ENCODE results near the gene REN.

REN gene

DNA sequence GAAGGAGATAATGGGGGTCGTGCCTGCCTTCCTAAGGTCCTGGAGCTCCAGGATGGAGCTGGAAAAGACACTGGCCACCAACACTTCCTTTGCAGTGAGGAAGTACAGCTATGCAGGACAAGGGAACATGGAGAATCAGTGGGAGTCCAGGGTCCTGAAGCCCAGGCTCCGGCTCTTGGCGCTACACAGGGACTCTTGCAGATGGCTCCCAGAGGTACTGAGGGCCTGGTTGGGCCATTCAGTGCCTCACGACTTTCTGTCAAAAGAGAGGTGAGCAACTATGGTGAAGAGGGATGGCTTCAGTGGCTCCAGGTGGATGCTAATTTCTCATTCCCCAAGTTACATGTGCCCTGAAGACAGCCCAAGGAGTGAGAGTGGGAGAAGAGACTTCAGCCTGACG lies 12.5 kb downstream of the REN start:
- DNase-seq (ENCODE audit: low spot score): no peak

DNA sequence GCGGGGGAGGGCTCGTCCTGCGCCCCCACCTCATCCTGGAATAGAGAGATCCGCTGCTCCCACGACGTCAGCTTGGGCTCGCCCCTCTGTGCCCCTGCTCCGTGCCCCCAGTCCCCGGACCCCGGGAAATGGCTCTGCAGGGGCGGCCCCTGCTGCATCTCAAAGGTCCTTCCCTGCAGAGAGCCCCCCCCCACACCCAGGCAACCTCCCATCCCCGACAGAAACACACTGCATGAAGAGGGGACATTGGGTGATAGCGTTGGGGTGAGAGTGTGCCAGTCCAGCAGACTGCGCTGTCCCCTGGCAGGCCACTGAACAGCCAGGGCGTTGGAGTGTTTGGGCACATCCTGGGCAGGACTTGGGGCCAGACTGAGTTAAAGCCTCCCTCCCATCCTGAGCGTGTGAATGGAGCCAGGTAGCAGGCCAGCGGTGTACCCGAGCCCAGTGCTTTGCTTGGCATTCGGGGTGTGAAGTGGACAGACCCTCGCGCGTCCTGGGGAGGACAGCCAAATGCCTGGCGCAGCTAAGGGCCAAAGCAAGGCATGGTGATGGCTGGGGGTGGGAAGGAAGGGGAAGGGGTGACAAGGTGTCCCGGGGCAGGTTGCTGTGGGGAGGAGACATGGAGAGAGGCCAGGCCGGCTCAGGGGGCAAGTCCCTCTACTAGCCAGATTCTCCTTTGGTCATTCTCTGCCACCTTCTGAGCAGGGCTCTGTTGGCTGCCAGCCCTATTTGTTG lies 13.7 kb downstream of the REN start:
- DNase-seq (ENCODE audit: low spot score): no peak

DNA sequence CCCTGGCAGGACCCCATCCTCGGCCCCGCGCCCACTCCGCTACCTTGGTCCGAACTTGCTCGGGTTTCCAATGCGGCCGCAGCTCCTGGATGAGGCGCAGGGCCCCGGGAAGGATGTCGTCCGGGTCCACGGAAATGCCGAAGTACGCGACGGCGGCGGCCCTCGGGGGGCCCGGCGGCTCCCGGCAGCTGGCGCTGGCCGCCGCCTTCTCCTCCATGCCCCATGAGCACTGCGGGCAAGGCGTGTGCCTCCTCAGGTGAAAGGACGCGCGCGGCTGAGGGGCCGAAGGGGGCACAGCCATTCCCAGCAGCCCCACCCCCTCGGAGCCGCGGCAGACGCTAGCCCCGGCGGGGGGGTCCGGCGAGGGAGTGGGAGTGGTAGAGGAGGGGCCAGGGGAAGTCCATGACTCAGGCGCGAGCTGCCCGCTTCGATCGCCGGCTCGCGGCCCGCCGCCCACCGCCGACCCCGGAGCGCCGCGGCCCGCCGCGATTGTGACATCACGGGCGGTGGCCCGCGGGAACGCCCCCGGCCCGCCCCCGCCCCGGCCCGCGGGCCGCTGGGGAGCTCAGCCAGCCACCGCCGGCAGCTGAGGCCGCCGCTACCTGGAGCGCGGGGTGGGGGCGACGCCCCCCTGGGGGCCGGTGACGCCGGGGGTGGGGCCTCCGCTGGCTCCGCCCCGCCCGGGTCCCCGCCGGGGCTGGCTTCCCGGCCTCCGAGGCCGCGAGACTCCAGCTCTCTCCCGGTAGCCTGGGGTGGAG lies 14.4 kb downstream of the REN start, which contains the start of gene ETNK2:
Gene ETNK2, minus strand, starts transcription at position 493 of the 758 bp plus-strand sequence. Its CDS starts 192 bp downstream, at position 301.
- peak; percentile 87 for DNase-seq (ENCODE audit: low spot score)

DNA sequence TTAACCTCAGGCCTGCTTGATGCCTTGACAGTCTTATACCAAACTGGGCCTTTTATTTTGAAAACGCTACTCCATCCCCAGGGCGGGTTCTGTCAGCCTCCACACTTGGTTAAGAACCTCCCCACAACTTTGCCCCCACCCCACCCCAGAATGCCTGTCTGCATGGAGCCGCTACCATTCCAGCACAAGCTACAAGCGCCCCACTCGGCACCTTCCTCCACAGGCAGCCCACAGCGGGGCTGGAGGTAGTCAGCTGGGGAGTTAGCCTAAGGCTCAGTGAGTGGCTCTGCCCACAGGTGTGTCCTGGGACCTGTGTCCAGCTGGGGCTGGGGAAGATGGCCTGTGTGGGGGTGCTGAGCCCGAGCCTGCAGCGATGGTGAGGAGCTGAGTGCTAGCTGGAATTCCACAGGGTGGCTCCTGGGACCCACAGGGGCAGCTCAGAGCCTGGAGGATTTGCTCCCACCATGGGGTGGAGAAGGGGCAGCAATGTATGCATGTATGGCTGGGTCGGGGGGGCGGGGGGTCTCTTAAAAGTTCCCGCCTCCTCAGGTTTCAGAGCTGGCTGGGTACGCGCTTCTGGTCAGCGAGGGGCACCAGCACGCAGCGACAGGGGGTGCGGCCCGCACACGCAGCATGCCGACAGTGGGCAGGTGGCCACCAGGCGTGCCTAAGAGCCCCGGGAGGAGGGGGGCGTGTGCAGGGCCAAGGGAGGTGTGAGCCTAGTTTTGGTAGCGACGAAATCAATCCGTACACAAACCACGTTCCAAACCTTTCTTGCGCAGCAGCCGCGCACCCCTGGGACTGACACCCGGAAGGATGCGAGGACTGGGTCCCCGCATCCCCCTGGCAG lies 15.2 kb downstream of the REN start:
- no peak for DNase-seq (ENCODE audit: low spot score)

DNA sequence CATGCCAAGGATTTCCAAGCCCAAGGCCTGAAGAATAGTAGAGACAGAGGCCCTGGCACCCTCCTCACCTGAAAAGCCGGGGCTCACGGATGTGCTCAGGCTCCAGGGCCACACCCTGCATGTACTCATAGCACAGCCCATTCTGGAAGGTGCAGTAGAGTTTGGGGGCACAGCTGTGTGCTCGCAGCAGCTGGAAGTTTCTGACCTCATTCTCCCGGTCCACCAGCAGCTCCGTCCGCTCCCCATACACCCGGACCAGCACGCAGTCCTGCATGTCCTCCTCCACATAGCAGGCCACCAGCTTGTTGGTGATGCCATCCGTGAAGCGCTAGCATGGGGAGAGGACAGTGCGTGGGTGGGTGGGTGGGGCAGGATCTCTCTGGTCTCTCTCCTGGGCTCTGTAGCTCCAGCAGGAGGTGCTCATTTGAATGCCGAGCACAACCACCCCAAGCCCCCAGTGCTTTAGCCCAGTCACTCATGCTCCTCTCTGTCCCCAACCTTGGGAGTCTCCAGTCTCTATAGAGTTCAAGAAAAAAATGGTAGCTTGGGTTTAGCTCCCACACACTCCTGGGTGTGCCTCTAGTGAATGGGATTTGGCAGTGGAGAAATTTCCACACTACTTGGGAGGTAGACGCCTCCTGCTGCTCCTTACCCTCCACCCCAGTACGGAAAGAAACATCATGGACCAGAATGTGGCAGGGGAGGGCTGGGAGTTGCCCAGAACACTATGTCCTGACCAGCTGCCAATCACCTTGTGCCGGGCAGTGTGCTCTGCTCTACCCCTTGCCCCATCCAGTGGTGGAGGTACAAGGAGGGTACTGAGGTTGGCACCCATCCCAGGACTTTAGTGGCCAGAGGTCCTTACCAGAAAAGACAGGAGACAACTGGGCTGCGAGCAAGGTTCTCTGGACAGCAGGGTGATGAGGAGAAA lies 16.2 kb downstream of the REN start:
- DNase-seq (ENCODE audit: low spot score): no peak

DNA sequence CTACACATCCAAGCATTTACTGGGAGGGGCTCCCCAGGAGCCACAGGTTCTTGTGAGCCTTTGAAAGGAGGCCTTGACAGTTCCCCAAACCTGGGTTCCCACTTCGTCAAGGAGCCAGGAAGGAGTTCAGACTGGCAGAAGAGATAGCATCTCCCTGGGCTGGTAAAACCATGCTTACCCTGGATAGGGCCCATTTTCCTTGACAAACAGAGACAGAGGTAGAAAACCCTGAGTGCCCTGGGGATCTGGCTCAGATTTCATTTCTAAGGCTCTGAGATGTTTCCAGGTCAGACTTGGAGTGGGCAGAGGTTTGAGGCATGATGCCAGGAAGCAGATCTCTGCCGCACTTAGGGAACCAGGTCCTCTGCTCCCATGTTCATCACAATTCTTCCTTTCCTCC lies 17.0 kb downstream of the REN start:
- no peak for DNase-seq (ENCODE audit: low spot score)

DNA sequence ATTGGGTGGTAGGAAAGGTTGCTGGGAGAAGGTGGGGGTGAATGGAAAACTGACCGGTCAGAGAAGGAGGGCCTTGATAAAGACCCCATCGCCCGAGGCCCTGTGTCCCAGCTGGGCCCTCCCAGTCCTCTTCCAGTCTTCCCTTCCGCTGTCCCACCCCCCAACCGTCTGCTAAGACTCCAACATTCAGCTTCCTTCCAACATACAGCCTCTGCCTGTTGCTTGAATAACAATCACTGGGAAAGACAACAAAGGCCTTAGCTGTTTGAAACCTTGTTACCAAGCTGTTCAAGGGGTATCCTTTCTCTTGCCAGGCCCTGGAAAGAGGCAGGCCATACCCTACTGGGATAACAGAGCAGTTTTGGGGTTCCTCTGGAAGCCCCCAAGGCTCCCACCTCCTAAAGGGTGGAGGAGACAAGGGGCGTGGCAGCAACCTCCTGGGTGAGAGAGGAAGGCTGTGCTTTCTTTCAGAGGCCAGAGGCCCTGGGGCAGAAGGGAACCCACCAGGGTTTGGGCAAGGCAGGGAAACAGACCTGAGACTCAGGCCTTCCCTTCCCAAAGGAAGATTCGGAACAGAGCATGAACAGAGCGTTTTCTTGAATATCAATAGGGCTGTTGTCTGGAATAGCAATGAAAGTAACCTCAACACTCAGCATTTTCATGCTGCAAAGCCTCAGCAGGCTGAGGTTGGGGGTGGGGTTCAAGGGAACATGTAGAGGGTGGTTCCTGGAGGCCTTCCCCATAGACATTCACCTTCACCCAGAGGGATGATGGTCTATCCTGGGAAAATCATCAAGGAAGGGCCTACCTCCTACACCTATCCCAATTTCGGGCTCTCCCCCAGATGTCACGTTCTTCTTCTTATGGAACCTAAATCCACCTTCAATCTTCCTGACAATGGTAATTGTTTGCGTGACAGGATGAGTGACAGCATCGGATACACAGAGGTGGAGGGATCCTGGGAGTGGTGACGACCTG lies 18.4 kb downstream of the REN start:
- no peak for DNase-seq (ENCODE audit: low spot score)

DNA sequence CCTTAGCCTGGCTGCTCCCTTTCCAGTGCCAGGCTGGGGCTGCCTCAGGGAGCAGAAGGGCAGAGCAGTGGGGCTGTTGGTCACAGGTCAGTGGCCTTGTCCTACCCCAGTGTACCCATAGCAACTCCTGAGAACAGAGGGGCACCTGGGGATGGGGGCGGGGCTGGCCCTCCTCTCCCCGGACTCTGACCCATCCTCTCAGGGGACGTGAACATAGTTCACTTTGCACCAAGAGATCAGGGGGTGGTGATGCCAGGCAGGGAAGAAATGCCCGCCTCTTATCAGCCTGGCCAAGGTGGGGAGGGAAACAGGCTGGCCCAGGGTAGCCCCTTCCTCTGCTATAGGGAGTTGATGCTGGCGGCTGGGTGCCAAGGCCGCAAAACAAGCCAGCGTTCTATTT lies 19.2 kb downstream of the REN start:
- no peak for DNase-seq (ENCODE audit: low spot score)

DNA sequence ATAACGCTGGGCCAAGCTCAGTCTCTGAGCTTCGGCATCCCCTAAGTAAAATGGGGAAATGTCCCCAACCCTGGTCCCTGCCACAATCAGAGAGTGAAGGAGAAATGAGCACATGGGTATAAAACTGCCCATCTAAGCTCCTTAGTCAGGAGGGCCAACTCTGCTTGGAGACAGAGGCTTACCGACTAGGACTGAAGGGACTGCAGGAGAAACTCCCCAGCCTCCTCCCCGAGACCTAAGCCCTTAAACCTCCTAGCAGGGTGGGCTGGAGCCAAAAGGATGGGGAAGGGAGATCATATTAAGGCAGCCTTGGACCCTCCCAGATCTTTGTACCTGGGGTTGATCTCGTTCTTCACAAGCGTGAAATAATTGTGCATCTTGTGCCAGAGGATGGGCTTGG lies 19.8 kb downstream of the REN start:
- no peak for DNase-seq (ENCODE audit: low spot score)

DNA sequence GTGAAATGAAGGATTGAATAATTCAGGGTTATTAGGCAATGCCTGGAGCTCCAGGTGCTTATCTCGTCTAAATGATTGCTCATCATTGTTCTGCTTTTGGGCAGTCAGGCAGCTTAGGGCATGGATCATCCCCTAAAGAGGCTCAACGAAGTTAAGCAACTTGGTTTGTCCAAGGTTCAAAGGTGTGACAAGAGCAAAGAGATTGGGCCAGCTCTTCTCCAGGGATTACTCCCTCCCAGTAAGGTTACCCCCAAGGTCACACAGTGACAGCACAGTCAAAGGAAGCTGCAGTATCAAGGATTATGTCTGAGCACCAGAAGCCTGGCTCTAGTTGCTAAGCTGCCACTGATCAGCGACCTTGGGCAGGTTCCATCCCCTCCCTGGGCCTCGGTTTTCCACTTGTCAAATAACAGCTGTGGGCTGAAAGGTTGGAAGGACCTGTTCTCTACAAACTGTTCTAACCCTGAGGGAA lies 21.1 kb downstream of the REN start:
- DNase-seq (ENCODE audit: low spot score): no peak

DNA sequence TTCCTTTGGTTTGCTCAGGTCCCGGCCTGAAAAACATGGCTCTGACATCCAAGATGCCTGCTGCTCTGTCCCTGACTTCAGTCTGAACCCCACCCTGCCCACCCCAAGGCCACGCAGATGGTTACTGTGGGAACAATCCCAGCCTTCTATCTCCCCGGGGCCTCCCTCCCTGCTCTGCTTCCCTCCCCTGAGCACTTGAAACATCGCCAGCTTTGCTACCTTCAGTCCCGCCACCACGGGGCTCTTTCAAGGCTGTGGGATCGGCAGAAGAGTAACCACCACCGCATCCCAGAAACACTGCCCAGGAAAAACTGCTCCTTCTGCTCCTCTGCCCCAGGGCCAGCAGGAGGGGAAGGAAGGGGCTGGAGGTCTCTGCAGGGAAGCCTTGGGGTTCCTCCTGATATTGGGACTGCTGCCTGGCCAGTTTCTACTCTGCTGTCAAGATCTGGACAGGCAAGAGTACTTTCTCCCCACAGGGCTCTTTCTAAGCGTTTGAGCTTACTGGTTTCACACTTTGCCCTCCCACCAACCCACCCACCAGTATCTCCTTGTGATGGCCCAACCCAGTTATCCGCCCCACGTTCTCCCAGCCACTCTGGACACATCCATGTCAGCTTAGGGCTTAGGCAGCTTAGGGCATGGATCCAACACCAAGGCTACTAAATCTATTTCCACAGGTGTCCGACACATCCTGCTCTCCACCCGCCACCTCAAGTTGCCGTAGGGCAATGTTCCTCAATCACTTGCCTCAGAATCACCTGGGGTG lies 22.7 kb downstream of the REN start:
- DNase-seq (ENCODE audit: low spot score): no peak

DNA sequence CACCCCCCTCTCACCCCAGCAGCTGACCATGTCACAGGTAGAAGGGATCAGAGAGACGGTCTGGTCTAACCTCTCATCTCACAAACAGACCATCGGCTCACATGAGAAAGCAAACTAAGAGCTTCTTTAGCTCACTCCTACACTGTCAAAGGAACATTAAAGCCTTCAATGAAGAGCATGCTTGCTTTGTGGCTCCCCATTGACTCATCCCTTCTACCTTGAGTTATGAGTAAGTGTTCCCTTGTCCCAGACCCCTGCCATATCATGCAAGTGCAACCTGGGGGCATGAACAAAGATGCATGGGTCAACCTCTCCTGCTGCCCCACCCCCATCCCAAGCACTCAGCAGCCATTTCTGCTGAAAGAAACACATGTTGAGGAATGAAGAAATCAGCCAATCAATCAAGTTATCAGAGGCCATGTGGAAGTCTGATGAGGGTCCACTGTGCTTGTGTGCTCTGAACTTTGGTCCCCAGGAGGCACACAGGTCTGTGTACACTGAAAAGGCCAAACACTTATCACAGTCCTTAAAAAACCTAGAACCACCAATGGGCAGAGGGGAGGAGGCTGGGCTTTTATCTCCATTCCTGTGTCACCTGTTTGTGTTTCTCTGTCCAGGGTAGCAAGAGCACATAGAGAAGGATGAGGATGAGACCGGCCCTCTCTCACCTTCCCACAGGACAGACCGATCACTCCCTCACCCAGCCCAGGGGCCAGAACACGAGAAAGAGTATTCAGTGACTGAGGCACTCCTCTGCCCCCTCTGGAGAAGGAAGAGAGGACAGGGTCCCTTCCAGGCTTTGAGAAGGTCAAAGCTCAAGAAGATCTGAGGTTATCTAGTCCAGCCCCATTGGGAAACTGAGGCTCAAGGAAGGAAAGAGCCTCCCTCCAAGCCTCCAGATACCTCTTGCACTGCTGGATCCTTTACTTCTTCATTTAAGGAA lies 23.8 kb downstream of the REN start:
- no peak for DNase-seq (ENCODE audit: low spot score)

DNA sequence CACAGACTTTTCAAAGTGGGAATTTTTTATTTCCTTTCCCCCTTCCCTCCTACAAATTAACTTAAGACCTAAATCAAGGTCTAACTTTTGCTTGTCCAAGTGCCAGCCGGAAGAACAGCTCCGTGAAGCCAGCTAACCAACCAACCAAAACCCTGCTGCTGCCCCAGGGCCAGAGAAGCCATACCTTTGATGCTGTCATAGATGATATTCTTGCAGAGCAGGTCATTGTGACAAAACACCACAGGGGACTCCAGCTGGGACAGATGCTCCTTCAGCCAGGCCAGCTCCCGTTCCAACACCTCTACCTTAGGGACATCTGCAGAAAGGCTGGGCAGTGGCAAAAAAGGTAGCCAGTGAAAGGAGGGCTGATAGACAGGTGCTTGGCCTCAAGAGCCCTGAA lies 25.0 kb downstream of the REN start:
- DNase-seq (ENCODE audit: low spot score): no peak

DNA sequence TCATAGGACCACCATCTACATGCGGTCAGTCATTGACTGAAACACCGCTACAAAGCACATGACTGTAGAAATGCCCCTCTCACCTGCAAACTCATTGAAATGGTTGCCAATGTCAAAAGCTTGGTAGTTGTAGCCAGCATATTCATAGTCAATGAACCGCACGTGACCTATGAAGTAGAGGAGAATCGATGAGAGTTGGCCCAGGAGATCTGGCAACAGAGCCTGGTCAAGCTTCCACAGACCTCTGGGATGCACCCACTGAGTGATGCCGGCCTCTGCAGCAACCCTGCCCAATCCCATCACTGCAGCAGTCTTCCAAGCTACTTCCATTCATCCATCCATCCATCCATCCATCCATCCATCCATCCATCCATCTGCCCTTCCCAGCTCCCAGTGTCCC lies 26.2 kb downstream of the REN start:
- DNase-seq (ENCODE audit: low spot score): no peak

DNA sequence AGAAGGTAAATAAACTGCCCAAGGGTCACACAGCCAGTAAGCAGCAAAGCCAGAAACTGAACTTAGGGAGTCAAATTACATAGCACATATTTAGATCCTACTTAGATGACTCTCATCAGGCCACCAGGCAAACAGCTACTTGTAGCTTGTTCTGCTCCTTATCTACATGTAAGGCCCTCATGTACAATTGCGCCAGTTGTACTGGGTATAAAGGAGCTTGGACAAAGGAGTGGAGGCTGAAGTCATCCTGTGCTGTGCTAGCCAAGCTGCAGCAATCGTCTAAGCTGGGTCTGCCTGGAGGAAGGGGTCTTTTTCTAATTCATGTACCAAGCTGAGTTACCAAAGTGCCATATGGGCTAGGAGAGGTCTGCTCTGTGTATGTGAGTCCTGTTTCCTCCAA lies 27.0 kb downstream of the REN start:
- no peak for DNase-seq (ENCODE audit: low spot score)

DNA sequence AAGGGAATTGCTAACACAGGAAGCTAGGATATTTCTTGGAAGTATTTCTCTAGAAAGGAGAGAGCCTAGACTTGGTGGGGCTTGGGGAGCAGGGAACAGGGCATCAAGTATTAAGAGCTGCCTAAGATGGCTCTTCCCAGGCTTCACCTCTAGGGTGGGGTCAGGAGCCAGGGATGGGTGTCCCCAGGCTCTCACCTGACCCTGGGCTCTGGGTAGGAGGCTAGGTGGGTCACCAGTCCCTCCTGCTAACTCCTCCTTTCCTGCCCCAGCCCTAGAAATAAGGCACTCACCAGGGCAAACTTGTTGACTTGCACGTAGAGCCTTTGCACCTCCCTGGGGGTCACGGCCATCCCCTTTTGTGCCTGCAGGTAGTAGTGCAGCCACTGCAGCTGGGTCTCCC lies 29.3 kb downstream of the REN start:
- no peak for DNase-seq (ENCODE audit: low spot score)

DNA sequence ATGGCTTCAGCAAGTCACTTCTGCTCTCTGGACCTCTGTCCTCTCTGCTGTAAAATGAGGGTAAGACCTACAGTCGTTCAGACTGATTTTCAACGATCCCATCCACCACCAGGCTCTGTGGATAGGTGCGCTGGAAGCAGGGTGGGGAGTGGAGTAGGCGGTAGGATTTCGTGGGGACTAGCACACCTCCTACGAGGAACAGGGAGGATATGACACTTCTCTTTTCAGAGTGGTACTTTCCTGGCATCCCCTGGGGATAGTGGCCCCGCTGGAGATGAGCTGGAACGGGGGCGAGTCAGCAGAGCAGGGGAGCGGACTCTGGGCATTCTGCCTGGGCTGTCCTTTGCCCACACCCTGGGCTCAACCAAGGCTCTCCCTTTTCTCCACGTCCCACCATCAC lies 32.0 kb downstream of the REN start:
- no peak for DNase-seq (ENCODE audit: low spot score)

DNA sequence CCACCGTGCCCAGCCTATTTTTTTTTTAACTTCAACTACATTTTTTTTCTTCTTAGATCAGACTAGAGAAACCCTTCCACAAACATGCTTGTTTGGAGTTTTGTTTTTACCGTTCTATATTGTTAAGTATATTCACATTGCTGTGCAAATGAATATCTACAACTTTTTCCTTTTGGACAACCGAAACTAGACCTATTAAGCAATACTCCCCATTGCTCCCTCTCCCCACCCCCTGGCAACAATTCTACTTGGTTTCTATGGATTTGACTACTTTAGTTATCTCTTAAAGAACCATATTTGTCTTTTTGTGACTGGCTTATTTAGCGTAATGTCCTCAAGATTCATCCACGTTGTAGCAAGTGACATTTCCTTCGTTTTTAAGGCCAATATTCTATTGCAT lies 33.4 kb downstream of the REN start:
- no peak for DNase-seq (ENCODE audit: low spot score)

All from hepatic stellate cell (primary cell).